Pancreas (tissue), 10 donors: ENCODE data around the gene NUP93. TPM values are rescaled to one million over a fixed set of nuclear protein-coding genes. Genes with fewer than 3 reads are reported as not detected.
A peak's percentile ranks its signal among the peaks of the same experiment; 100 is the strongest.

Experiments used
- ATAC-seq, 4 donors: fragments of 200-7000 bp; cut with Tn5 transposase; one replicate each; pipeline versions ENCODE4 v1.8.0 to v1.9.1; 2020; ENCODE audit warnings: mild to moderate bottlenecking in 4 of 4, moderate library complexity in 4 of 4
- DNase-seq, 6 donors: peaks; one replicate each; pipeline ENCODE4 v3.0.0-alpha.2; 2020
- FAIRE-seq: peaks from 2 replicates; lab custom pipeline; 2012; peaks lifted over from hg19 to GRCh38; lab: Jason Lieb, UNC
- H3K27ac ChIP-seq, 4 donors: fragments of 200-600 bp; sonication (generic); 1 replicate in 3 of 4; 2 replicates in 1 of 4; pipeline versions ENCODE4 v1.5.0 to v1.8.0; 2020
- H3K27me3 ChIP-seq, 4 donors: fragments of 200-600 bp; one replicate each; pipeline ENCODE4 v1.8.0; 2021
- H3K36me3 ChIP-seq, 3 donors: fragments of 200-600 bp; sonication (generic) in 1 of 3; one replicate each; pipeline versions ENCODE4 v1.5.0 to v1.8.0; 2020 to 2021
- H3K4me1 ChIP-seq, 3 donors: fragments of 200-600 bp; one replicate each; pipeline ENCODE4 v1.8.0; 2021
- H3K4me3 ChIP-seq, 4 donors: fragments of 200-600 bp; sonication (generic) in 2 of 4; one replicate each; pipeline versions ENCODE4 v1.5.0 to v1.8.0; 2020 to 2021
- H3K9me3 ChIP-seq, 4 donors: fragments of 200-600 bp; one replicate each; pipeline ENCODE4 v1.8.0; 2021
- CTCF ChIP-seq, 4 donors: fragments of 200-600 bp; sonication (generic) in 3 of 4; IDR thresholded peaks; one replicate each; pipeline versions ENCODE4 v1.5.0 to v1.8.0; 2021; ENCODE audit warnings: antibody characterized with exemption in 4 of 4
- WGBS, 2 donors: extraction: QIAGEN DNeasy Blood & Tissue Kit; methylation state at CpG; one replicate each; pipeline ENCODE4 v1.1.7; 2013; 5-methylcytosine and 5-hydroxymethylcytosine counted together
- intact Hi-C, 3 donors: fragments of 100-400 bp; cut with DNase I; formaldehyde crosslinking; loops; one replicate each; pipeline versions ENCODE4 v1.11.1 to v1.14.2; 2022
- polyA plus RNA-seq, 2 donors: library from polyadenylated mRNA; stranded (reverse); fragments of 200-250 nt; gene quantifications; one replicate each; pipeline ENCODE4 v1.2.3, GENCODE V29; 2013
- total RNA-seq, 6 donors: library from RNA; stranded (reverse); fragmentation: NEBNext Ultra II Directional in 4 of 6; extraction: Animal tissue kit (Norgen Biotek cat#: 25700) in 4 of 6; gene quantifications; one replicate each; pipeline versions ENCODE4 v1.2.1 to v1.2.4, GENCODE V29; 2021 to 2023
- donor health status: healthy with polysubstance abuse.
- donor health status: DM: no; HTN: no; CAD: no; lungs with moderate emphysema.
- donor health status: DM: no; HTN: no; CAD: no.
- donor health status: control.
- donor health status: control.
- donor health status: Bipolar disorder and iron deficiency.
- donor health status: DM: yes; HTN: yes; CAD: no.
- donor health status: DM: no; HTN: no; CAD: no.
- donor health status: DM: no; HTN: no; CAD: no.
- donor health status: DM: yes; HTN: yes; CAD: no.

The NUP93 gene
- total and polyA plus RNA-seq, 8 donors = 13.1 to 31.4 (median 21.2) TPM

GRCh38 chr16:56724191-56724590 is 5.7 kb upstream of the NUP93 start:
- no peak for FAIRE-seq
- intact Hi-C loops = no loop called here

GRCh38 chr16:56726283-56726682 is 3.6 kb upstream of the NUP93 start:
- H3K27me3 ChIP-seq = no peaks in the 10 kb centered on the region
- peaks cover 5 to 19% (median 8%) of the 10 kb centered on the region in 3 donors for H3K4me1 ChIP-seq
- no peaks in the 10 kb centered on the region for H3K9me3 ChIP-seq
- no peak overlapping the region for H3K27ac ChIP-seq
- no peak for DNase-seq
- TF ChIP-seq CTCF (IDR thresholded peaks at IDR 0.05) = no peak
- intact Hi-C loops = no loop called here
- 79 to 92% methylated on average over 2 of the region's 2 CpGs for WGBS, 2 donors
- no peak overlapping the region for H3K4me3 ChIP-seq
- no peak for ATAC-seq
- H3K36me3 ChIP-seq = no peaks in the 10 kb centered on the region
- no peak for FAIRE-seq

More at GRCh38 chr16:56724191-56724590, 5.7 kb upstream of the NUP93 start:
- H3K4me3 ChIP-seq = no peak overlapping the region
- WGBS, 2 donors = 81 to 90% methylated on average over 3 of the region's 3 CpGs
- H3K27ac ChIP-seq = no peak overlapping the region
- peaks cover 0 to 9% (median 0%) of the 10 kb centered on the region in 3 donors for H3K4me1 ChIP-seq
- no peaks in the 10 kb centered on the region for H3K27me3 ChIP-seq
- H3K36me3 ChIP-seq = no peaks in the 10 kb centered on the region
- H3K9me3 ChIP-seq = no peaks in the 10 kb centered on the region
- ATAC-seq = no peak
- TF ChIP-seq CTCF (IDR thresholded peaks at IDR 0.05) = no peak
- DNase-seq = no peak

- H3K27ac ChIP-seq = no peak overlapping the region
- 90 to 95% methylated on average over 6 of the region's 6 CpGs for WGBS, 2 donors
- FAIRE-seq = no peak
- no peaks in the 10 kb centered on the region for H3K36me3 ChIP-seq
- no peak for DNase-seq
- no peak for ATAC-seq
- intact Hi-C loops = no loop called here
- peaks cover 5 to 19% (median 8%) of the 10 kb centered on the region in 3 donors for H3K4me1 ChIP-seq
- H3K9me3 ChIP-seq = no peaks in the 10 kb centered on the region
- TF ChIP-seq CTCF (IDR thresholded peaks at IDR 0.05) = no peak
- no peaks in the 10 kb centered on the region for H3K27me3 ChIP-seq
- no peak overlapping the region for H3K4me3 ChIP-seq
Observed at GRCh38 chr16:56726926-56727325, 3.0 kb upstream of the NUP93 start.

GRCh38 chr16:56728027-56728426 is 1.9 kb upstream of the NUP93 start:
- Histone ChIP-seq H3K9me3 (no peaks in the 10 kb centered on the region), H3K27ac (no peak overlapping the region), H3K27me3 (no peaks in the 10 kb centered on the region), H3K4me3 (no peak overlapping the region), H3K4me1 (peaks cover 5 to 19% (median 8%) of the 10 kb centered on the region in 3 donors), H3K36me3 (no peaks in the 10 kb centered on the region)
- TF ChIP-seq CTCF (IDR thresholded peaks at IDR 0.05) = no peak
- DNase-seq (no peak), ATAC-seq (no peak), FAIRE-seq (no peak)
- intact Hi-C loops = no loop called here
- WGBS, 2 donors = 91 to 100% methylated on average over 1 of the region's 1 CpG

GRCh38 chr16:56728980-56729734 is 772 bp upstream of the NUP93 start:
- 39 to 41% methylated on average over 8 of the region's 8 CpGs for WGBS, 2 donors
- Histone ChIP-seq H3K27ac (peak overlapping the region; percentile 44 to 89 (median 68)), H3K9me3 (no peaks in the 10 kb centered on the region), H3K27me3 (no peaks in the 10 kb centered on the region), H3K4me3 (peak overlapping the region; percentile 81 to 98 (median 93)), H3K4me1 (peaks cover 5 to 19% (median 8%) of the 10 kb centered on the region in 3 donors), H3K36me3 (no peaks in the 10 kb centered on the region)
- peak; percentile 10 to 35 (median 16) for ATAC-seq
- TF ChIP-seq CTCF (IDR thresholded peaks at IDR 0.05) = no peak
- intact Hi-C loops = no loop called here
- DNase-seq = no peak
- FAIRE-seq = no peak
